GM18867 (cell line): ENCODE results near the gene FRMD4A.

Experiments used
- ATAC-seq: cut with Tn5 transposase; IDR thresholded peaks from one replicate; pipeline ENCODE4 v1.9.1; 2021; ENCODE audit warnings: mild to moderate bottlenecking, moderate library complexity; ENCODE audit not compliant: unreplicated experiment

Gene FRMD4A

GRCh38 chr10:14330388-14331061, at the start of gene FRMD4A:
TSS of gene FRMD4A (minus strand) at chr10:14330924.
- ATAC-seq = no peak

- no peak for ATAC-seq
Measured at GRCh38 chr10:14379556-14380280, 49.0 kb upstream of the FRMD4A start.

DNA sequence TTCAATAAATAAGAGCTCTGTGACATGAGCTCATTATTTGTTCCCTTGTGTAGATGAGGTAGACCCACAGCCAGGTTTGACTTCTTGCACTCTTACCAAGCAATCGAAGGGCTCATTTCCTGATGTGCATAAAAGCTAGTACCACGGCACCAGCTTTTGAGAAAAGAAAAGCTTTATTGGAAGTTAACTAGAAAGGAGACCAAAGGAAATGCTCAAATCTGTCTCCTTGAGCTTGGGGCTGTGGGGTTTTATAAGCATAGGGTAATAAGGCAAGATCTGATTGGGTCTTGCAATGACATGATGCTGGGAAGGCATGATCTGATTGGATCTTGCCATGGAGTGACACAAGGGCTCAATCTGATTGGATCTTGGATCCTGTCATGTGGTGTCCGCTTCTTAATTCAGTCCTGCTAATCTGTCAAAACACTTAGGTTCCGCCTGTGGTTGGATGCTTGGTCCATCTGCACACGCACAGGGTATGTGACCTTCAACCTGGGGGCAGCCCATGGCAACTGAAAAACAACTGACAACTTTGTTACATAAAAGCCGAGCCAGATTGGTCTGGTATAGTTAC, 47.8 kb upstream of the FRMD4A start:
- no peak for ATAC-seq

GRCh38 chr10:14377591-14378175, 47.0 kb upstream of the FRMD4A start:
- no peak for ATAC-seq

DNA sequence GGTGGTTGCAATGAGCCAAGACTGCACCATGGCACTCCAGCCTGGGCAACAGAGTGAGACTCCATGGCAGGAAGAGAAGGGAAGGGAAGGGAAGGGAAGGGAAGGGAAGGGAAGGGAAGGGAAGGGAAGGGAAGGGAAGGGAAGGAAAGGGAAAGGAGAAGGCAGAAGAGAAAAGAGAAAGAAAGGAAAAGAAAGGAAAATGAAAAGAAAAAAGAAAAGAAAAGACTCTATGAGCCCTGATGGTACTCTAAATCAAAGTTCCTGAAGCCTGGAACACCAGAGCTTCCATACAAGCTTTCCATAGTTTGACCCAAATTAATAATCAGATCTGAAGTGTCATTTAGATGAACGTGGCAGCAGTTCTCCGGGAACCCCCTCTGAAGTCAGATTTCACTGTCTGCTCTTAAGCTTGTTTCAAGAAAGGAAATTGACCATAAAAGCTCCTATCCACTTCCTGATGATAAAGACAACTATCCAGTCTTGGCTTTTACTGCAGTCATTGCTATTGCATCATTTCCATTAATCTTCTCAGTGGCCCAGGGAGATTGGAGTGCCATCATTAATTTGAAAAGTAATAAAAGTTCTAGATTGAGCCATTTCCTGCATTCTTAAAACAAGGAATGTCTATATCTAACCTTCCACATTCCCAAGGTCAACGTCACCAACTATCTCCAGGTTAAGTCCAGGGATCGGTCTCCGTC, 44.2 kb upstream of the FRMD4A start:
- no peak for ATAC-seq

DNA sequence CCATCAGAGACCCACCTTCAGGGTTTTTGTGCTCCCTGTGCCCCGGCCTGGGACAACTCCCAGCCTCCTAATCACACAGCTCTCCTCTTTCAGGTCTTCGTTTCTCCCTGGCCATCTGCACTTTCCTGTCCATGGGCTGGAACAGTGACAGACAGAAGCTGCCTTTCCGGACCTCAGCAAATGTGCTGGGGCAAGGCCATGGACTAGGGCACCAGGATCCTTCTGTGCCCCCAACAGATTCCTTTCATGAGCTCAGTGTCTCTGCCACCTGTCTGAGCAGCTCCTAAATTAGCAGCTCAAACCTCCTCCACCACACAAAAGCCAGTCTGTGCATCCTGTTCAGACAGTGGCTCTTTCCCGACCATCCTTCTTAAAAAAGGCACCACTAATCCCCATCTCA, 41.9 kb upstream of the FRMD4A start:
- no peak for ATAC-seq

DNA sequence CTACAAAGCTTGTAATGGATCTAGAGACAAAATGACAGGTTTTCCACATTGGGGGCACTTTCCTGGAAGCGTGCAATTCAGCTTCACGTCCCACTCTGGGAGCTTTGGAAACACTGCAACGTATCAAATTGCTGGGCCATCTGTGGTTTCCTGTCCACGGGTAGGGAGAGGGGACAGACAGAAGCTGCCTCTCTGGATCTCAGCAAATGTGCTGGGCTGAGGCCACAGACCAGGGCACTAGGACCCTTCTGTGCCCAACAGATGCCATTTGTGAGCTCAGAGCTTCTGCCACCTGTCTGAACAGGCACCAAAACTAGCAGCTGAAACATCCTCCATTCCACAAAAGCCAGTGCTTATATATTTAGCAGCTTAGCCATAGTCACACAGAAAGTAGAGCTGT, 40.9 kb upstream of the FRMD4A start:
- no peak for ATAC-seq

DNA sequence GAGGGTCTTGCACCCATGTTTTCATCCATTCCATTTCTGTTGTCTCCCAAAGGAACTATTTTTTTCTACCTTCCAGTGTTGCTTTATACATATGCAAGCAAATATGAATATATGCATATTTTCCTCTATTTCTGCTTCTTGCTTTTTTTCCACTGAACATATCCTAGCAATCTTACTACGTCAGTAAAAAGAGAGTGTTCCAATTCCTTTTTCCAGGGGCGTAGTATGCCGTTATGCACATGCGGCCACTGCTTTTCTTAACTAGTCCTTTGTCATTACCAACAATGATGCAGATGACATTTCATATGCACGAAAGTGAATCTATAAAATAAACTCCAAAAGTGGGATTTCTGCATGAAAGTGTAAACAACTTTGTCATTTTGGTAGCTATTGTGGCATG, 40.2 kb upstream of the FRMD4A start:
- no peak for ATAC-seq

GRCh38 chr10:14369906-14370305, 39.2 kb upstream of the FRMD4A start:
- no peak for ATAC-seq

DNA sequence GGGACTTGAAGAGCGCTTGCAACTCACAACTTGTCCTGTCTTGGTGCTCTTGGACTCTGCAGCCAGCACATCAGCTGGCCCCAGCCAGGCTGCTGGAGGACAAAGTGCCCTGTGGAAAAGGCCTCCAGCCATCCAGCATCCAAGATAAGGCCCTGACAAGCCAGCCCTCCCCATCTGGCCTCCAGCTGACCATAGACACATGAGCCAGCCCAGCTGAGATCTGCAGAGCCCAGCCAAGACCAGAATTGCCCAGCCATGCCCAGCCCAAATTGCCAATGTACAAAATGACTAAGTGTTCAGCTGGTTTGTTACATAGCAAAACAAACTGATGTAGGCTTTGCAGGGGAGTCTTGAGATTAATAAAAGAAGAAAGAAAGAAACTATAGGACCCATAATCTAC, 36.0 kb upstream of the FRMD4A start:
- no peak for ATAC-seq

- ATAC-seq = no peak
Measured at GRCh38 chr10:14365266-14365665, 34.5 kb upstream of the FRMD4A start.

GRCh38 chr10:14362104-14362503, 31.4 kb upstream of the FRMD4A start:
- no peak for ATAC-seq

- ATAC-seq = no peak
Measured at GRCh38 chr10:14360961-14361360, 30.2 kb upstream of the FRMD4A start.

- no peak for ATAC-seq
Measured at GRCh38 chr10:14360515-14360914, 29.8 kb upstream of the FRMD4A start.

DNA sequence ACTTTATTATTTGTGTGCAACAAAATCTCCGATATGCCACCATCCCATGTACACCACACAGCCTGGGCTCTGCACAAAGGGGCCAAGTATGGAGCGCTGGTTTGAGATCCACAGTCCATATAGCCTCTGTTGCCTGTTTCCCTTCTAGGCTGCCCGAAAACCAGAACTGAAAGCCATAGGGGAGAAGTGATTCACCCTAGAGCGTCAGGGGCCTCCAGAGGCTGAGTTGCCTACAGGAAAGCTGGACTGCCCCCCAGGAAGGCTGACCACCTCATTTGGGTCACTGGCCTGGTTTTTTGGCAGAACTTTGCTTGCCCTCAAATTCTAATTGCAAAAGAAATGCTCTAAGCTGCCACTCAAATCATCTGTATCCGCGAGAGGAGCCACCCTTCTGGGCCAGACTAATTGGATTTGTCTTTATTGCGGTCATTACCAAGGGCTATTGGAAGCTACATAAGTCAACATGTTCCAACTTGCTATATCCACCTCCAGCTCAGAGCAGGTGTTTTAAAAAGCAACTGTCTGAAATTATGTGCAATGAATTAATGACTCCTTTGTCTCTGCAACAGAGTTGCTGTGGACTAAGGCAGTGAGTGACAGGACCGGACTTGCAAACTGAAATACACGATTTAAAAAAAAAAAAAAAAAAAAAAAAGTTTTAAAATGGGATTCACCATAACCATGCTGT, 28.3 kb upstream of the FRMD4A start:
- no peak for ATAC-seq

DNA sequence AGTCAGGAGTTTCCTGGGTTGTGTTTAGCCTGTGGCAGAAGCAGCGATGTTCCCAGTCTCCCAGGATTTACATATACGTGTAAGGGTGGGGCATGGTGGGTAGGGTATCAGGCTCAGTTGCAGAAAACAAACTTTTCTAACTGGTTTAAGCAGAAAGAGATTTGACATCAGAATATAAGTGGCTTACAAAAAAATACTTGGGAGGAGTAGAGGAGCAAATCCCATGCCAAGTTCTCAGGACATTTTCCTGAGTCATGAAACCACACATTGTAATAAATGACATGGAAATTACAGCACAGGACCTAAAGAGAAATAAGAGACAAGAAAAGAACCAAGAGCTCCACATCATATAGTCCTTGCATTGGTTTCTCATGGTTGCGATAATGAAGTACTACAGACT, 26.2 kb upstream of the FRMD4A start:
- no peak for ATAC-seq

DNA sequence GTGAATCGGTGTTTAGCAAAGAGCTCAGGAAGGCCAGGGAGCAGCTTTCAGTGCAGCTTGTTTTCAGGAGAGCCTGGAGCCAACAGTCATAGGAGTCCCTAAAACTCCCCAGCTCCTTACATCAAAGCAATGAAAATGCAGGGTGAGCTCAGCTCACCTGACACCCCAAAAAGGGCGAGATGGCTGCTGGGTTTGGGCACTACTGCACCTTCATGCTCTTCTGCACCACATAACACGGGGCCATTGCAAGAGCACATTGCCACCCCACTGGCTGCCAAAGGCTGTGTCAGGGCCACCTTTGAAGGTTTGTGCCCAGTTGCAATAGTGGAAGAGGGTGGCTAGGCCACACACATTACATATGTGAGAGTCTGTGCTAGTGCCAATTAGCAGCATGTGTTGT, 25.0 kb upstream of the FRMD4A start:
- no peak for ATAC-seq

DNA sequence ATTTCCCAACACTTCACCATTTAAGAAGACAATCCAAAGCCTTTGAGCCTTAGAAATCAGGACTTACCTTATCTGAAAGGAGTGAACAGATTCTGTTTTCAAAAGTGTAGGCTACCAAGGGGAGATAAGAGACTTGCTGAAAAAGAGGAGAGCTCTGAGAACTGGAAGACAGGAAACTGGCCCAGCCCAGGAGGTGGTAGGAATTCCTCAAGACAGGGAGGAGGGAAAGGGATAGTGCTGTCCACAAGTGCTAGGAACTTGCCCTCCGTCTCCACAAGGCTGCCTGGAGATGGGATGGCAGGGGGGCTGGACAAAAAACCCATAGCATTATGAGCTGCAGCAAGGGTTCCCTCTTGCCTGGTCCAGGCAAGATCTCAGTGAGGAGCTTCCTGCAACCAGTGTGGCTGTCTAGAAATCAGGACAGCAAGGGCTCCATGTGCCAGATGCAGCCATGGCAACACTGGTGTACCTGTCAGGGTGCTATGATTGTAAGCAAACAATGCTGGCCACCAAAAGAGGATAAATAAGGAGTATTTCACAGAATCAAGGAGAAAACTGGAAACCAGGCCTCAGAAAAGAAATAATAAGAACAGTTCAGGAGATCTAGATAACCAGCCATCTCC, 22.7 kb upstream of the FRMD4A start:
- ATAC-seq = no peak

- ATAC-seq = no peak
Measured at GRCh38 chr10:14350006-14350405, 19.3 kb upstream of the FRMD4A start.

DNA sequence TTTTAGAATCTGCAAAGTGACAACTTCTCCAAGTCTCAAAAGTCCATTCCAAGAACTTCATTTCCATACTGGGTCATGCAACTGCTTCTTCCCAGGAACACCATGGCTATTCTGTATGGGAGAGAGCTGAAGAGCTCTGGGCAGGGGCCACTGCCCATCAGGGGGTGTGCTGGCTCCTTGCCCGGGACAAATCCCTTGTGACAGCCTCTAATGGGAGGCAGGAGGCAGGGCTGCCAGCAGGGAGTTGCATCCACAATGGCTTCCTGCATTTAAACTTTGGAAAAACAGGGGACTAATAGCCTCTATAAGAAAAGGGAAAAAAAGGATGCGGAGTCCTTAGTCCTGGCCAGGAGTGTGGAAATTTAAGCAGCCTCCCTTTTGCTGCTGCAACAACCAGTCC, 18.4 kb upstream of the FRMD4A start:
- ATAC-seq = no peak
